HG02884 (cell line): ENCODE data around the gene RAET1L.
"Not testable (repeated sequence)": the region's sequence is repeated elsewhere in the genome, so short reads cannot be mapped to it uniquely, and the experiment has no call there.

Source experiments
- ATAC-seq: cut with Tn5 transposase; IDR thresholded peaks from one replicate; pipeline ENCODE4 v1.9.1; 2021; ENCODE audit warnings: mild to moderate bottlenecking, moderate library complexity; ENCODE audit not compliant: unreplicated experiment

The RAET1L gene

DNA sequence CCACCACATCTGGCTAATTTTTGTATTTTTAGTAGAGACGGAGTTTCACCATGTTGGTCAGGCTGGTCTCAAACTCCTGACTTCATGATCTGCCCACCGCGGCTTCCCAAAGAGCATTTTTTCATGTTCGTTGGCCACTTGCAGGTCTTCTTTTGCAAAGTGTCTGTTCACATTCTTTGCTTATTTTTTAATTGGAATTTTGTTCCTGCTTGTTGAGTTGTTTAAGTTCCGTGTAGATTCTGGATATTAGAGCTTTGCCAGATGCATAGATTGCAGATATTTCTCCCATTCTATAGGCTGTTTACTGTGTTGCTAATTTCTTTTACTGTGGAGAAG, 8.2 kb downstream of the RAET1L start:
- ATAC-seq = not testable (repeated sequence)

DNA sequence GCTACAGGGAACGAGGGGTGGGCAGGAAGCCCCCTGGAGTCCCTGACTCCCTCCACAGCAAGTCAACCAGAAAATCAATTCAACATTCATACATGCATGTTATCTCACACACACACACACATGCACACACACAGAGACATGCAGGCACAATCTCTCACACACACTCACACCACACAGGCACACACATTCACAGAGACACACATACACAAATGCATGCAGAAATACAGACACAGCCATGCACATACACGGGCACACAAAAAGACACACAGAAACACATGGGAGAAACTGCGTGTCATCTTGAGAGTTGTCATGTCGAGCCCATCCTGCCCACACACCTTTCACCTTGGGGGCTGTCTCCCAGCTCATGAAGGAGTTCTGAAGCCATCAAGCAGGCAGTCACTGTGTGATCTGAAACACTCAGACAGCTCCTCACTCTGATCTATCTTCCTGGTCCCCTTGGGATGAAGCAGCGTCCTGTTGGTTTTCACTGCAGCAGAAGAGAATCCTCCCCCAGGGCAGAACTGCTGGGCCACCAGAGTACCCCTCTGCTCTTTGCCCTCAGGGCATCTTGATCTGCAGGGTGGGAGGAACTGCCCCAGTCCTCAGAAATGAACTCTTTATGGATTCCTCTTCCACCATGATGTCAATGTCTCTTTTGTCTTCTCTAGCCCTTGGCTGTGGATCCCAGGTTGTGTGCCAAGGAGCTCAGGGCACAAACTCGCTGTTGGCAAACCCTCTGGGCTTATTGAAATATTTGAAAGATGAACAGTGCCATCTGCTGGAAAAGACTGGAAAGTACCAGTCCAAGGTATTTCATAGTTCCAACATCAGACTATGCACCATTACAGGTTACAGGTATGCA, 8.8 kb downstream of the RAET1L start:
- no peak for ATAC-seq

DNA sequence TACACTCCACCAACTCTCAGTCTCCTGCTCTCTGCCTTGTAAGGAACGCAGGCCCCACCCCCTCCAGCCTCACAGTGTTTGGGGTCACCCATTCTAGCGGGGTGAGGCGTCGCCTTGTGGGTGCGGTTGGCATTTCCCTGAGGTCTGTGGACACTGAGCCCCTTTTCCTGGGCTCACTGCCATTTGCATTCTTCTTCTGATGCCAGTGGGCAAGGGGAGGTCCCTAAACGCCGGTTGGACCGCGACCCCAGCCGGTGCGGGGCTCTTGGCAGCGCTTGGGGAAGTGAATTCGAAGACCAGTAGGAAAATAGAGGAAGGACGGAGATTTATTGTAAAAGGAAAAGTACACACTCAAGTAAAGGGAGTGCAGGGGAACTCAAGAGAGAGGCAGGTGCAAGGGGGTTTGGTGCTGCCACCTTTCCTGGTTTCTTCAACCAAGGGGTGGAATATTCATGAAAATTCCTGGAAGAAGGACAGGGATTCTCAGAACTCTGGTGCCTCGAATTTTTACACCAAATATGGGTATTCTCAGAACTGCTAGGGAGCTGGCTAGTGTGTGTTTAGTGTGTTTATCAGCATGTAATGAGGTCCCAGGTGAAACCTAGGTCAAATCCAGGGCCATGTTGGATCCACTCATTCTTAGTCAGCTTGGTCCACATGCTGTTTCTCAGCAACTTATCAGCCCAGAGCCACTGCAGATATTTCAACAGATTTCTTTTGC, 9.9 kb downstream of the RAET1L start:
- ATAC-seq = not testable (repeated sequence)

DNA sequence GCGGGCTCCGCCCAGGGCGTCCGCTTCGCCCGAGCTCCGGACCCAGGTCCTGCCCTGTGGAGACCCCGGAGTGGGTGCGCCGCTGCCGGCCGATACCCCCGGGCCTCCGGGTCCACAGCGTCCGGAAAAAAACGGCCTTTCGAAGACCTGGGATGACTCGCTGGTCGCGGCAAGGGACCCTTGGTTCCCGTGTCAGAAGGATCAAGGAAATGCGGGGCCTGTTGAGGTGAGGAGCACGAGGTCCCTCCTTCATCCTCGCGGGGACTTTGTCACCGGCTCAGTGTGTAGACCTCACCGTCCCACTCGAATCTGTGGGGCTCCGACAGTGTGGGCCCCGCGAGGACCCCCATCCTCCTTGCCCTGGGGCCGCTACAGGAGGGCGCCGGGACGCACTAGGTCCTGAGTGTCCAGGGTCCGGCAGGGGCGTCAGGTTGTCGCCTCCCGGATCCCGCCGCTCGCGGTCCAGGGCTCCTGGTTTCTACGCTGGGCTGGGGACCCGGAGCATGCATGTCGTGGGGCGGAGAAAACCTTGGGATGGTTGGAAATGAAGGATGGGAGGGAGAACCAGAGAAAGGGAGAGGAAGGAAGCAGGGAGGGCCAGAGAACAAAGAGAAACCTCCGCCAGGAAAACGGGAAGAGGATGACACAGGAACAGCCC, 10.6 kb downstream of the RAET1L start:
- not testable (repeated sequence) for ATAC-seq

DNA sequence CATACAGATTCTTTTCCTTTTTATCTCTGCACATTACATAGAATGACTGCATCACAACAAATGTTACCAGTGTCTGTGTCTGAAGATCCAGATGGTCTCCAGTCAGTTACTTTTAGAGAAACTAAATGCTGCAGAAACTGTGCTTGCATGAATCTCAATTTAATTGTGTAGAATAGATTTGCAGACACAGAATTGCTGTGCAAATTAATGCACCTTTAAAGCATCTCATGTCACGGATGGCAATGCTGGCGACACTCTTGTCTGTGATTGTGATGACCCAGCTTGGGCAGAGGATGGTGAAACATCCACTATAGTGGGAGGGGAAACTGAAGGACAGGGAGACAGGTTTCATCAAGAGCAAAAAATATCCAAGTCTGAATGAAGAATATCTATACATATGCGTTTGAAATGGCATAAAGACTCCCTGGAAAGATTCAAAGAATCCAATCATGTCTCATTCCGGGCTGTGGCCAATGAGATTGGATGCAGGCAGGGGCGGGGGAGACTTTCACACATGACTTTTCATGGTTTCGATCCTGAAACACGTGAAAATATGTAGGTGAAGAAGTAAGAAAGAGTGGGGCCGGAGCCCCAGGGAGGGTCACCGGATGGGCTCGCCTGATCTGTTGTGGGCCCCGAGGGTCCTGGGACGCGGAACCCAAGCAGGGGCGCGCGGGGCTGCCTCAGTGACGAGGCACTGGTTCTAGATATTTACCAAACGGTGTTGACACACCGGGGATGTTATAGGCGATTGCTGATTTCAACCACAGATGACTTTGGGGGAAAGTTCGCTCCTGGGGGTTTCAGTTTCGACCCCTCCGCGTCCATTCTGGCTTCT, 11.3 kb downstream of the RAET1L start:
- not testable (repeated sequence) for ATAC-seq

DNA sequence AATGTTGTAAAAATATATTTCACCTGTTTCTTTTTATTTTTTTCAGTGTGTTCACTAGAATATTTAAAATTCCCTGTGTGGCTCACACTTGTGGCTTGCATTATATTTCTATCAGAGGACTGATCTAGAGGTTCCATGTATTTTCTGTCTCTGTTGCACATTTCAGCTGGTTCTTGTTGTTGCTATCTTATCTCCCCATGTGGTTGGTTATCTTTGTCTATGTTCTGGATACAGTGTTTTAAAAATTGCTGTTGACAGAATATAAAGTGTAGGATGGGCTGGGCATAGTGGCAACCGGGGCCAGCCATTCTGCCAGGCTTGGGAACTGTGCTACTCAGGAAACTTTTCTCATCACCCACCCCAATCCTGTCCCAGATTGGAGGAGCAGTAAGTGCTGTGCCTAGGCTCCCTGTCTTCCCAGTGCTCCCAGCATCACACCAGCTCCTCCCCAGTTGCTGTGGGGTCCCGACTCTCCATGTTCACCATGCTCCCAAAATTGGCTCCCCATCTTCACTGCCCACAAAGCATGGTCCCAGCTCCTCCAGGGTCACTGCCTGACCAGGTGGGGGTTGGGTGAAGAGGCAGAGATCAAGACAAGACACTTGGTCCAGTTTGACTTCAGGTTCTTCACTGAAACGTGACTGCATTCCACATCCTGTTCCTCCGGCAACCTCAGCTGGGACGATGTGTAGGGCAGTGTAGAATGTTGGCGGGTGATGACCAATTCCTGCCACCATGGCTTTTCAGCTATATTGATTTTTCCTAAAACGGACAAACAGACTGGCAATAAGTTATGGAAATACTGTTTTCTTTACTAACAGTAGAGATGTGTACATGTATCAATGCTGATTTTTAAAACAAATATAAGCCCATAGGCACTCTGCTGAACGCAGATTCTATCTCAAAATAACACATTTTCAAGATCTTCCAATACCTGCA, 12.2 kb downstream of the RAET1L start:
- not testable (repeated sequence) for ATAC-seq

DNA sequence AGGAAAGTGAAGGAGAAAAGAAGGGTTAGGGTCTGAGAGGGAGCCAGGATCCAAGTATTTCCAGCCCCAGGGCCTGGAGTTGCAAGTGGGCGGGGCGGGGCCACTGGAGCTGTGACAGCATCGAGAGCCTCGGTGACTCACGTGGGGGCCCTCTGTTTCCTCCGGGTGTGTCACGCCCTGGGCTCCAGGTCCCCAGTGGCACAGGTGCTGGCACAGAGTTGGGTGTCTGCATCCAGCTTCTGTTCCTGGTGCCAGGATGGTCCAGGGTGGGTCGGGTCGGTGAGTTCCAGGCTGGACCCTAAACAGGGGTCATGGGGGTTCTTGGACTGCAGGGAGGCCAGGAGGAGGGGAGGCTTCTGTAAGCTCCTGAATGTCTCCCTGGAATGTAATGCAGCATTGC, 16.7 kb downstream of the RAET1L start:
- no peak for ATAC-seq

DNA sequence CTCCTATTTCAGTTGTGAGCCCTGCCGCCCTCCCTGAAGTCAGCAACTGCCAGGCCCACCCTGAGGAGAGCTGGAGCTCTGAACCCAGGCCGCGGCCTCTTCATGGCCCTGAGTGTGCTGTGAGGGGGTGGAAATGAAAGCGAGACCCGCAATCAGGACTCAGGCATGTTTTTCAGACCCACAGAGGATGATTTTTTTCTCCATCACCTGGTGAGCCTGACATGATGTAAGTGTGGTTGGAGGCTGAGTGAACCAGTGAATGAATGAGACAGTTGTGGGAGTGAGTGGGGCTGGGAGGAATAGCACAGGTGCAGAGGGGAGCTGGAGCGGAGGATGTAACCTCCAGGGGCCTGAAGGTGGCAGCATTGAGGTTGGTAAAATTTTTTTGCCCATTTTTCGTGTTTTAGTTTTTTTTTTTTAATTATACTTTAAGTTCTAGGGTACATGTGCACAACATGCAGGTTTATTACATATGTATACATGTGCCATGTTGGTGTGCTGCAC, 18.3 kb downstream of the RAET1L start:
- peak; percentile 46 for ATAC-seq

DNA sequence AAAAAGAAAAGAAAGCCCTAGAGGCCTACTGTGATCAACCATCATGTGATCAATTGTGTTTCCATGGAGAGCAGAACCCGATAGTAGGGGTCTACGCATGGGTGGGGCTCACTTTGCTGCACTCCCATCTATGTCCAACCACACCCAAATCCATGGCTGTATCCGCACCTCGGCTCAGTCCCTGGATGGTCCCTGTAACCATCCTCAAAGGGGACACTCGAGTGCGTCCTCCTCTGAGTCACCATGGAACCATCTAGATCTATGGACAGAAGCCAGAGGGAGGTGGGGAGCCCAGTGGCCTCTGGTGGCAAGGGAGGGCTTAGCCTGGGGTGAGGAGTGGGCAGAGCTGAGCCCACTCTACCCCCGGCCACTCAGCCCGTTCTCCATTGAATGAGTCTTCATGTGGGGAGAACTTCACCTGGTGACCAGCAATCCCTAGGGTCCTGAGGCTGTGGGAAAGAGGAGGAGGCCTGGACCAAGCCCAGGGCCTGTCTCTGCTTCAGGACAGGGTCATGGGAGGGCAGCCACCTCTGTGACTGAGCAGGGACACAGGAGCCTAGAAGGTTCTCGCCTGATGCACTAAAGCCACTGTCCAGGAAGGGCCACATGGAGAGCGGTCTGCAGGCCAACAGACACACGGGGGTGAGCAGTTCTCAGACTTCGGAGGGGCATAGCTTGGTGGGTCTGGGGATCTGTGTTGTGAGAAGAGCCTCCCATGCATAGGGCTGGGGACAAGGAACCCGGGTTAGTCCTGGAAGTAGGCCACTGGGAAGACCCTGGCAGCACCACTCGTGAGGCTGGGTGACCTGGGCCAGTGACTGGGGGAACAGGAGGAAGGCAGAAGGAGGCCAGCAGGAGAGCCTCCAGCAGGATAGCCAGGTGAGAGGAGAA, 19.3 kb downstream of the RAET1L start:
- no peak for ATAC-seq

DNA sequence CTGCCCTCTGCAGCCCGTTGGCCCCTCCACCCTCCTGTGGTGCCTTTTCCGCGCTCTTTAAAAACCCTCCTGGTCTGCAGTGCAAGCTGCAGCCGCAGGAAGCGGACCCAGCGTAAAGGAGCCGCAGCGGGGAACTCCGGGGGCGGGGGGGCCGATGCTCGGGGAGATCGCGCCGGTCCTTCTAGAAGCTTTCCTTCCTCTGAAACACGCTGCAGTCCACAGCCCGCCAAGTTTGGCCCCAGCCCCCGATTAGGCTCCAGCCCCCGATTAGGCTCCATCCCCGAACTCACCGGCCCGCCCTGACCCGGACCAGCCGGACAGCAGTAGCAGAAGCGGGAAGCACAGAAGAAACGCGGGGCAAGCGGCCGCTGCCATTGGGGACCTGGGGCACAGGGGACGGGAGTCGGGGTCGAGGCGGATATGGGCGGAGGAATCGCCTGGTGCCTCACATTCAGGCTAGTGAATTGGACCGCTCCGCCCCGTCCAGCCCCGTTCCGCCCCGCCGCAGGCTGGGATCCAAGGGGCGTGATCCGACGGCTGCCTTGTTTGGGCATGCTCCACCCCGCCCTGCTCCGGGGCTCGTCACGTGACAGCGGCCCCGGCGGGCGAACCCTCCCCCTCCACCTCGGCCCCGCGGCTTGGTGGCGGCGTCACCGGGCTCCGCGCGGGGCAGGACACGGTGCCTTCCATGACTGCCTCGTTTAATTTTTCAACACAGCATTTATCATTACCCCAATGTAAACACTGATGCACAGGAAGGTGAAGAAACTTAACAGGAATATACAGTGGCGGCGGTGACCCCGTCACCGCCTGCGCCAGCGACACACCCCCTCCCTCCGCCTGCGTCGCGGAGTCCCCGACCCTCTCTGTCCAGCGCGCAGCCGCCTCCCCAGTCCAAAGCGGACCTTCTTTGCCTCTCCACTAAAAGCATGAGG, 20.3 kb downstream of the RAET1L start:
- peak; percentile 50 for ATAC-seq

DNA sequence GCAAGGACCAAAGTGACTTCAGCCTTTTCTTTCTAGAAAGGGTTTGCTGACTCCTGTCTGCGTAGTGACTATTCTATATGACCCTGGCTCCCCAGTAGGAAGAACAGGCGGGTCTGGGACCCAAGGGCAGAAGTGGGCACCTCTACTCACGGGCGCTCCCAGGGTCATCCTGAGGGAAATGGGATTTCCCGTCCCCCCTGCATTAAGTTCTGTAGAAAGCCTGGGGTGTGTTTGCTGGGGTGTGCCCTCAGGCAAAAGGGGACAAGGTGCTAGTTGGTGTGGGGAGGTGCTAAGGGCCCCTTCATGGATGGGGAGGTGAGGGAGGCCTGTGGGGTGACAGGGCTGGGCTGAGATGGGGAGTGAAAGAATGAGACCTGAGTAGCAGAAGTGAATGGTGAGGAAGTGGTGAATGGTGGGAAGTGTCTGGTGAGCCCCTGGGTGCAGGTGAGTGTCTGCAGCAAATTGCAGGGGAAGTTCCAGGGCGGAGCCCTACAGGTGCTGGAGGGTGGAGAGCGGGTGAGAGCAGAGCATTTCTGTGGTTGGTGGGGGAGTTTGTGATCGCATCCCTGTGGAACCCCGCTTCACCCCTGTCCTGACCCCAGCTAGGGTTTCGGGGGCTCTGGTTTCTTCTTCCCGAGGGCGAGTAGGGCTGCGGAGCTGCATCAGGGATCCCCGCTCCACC, 21.1 kb downstream of the RAET1L start:
- peak; percentile 16 for ATAC-seq

DNA sequence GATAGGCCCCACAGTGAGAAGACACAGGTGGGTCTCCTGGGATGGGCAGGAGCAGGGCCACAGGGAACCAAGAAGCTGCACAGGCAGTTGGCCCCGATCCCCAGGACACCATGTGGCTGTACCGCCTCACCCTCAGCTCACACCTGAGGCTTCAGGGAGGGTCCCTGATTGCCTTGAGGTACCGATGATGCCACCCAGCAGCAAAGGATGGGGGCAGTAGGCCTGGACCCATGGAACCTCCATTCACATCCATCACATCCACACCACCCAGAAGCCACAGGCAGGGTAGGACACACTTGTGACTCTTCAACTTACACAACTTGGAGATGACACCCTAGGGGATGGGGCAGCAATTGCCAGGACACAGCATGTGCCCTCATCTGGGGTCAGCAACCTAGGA, 21.7 kb downstream of the RAET1L start:
- ATAC-seq = not testable (repeated sequence)

DNA sequence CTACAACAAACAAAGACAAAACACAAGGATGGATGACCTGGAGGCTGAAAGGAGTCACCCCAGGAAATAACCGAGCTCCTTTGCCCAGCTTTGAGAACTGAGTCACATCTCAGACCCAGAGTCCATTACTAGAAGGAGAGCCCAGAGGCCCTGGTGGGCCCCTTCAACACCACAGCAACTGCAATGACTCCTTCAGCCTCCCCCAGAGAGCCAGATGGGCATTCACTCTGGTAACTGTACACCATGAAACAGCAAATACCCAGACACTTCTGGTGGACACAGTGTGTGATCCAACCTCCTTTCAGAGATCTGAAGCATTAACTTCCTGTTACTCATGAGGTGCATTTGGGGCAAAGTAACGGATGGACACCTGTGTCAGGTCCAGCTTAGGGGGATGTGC, 22.6 kb downstream of the RAET1L start:
- no peak for ATAC-seq

DNA sequence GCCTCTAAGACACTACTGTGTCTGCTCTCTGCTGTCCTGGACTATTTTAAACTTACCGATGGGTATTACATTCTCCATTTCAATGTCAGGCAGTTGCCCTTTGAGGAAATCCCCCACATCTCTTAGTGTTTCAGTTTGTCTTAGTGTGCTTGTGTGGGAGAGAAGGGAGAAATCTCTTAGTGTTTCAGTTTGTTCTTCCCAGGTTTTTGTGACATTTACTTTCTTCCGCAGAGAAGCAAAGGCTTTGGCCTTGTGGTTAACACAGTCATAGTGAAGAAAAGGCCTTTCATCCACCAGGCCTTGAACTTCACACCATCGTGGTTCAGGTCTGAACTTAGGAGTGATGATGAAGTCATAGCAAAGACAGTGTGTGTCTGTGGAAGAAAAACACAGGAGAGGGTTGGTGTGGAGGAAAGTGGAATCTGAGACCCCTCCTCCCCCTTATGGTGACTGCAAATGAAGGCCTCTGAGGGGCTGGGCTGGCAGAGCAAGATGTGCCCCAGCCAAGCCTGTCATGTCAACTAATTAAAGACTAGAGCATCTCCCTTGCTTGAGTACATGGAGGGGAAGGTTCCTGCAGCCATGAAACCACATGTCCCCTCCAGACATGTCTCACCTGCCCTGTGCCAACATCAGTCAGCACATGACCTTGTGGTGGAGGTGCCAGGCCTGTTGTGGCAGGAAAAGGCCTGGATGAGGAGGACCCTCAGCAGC, 23.9 kb downstream of the RAET1L start:
- peak; percentile 49 for ATAC-seq

DNA sequence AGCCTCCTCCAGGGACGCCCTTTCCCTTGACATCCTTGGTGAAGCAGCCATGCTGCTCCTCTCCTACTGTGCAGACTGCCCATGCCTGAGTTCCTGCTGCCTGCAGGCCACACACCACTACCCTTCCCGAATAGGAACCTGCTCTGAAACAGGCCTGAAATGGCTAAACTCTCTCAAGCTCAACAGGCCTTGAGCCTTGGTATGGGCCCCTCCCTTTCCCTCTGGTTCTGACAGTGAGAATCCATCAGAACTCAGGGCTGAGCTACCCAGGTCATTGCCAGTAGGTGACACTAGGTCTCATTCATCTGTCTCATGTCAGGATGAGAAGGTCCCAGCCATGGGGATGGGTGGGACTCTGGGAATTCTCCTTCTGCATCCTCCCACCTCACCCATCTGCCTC, 25.7 kb downstream of the RAET1L start:
- ATAC-seq = no peak

DNA sequence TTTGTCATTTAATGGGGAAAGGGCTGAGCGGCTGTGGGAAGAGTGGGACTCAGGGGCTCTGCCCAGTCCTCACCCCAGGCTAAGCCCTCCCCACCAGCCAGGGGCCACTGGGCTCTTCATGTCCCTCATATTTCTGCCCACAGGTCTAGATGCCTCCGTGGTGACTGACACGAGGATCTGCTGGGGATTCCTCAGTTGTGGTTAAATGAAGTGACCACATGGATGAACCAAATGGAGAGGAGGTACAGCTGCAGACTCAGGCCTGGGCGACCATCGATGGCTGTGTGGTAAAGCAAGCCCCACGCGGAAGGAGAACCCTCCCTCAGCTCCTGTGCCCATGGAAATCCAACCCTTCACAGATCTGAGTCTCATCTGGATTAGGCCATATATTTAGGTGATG, 29.4 kb downstream of the RAET1L start:
- ATAC-seq = no peak
